NCI-H82 (cell line): ENCODE measurements around the gene AMPD3.
"Not testable (repeated sequence)": the region's sequence is repeated elsewhere in the genome, so short reads cannot be mapped to it uniquely, and the experiment has no call there.

Experiments
- DNase-seq: peaks from one replicate; lab custom pipeline; 2025; lab: John Stamatoyannopoulos, UW

The AMPD3 gene

DNA sequence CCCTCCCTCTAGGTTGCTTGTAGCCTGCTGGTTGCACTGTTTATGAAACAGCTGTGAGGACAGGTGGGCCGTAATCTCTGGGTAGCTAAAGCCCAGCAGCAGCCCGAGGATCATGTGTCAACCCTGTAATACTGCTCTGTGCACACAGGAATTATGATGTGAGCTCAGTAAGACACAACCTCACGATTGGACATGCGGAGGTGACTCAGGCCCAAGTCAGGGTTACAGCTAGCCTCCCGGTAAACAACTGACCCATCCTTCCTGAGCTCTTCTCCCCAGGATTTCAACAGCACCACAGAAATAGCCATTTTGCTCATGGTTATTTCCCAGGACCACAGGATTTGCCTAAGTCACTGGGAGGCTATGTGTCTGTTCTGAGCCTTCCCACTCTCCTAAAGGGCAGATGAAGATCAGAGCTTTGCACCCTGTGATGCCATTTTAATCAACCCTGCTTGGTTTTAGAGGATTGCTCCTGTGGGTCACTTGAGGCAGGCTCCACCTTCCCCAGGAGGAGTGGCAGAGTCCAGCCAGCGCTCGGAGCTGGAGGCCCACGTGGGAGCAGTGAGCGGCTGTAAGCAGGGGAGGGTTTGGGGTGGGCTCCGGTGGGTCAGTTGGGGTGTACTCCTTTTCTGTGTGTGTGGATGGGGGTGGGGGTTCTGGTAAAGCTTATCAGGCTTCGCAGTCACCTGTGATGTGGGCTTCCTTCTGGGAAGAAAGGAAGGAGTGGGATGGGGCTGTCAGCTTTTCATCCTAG, at the start of gene AMPD3:
TSS of gene AMPD3 (plus strand) at position 387 of the 754 bp plus-strand sequence. CDS start 6,256 bp downstream, outside the sequence.
- peak; percentile 94 for DNase-seq

DNA sequence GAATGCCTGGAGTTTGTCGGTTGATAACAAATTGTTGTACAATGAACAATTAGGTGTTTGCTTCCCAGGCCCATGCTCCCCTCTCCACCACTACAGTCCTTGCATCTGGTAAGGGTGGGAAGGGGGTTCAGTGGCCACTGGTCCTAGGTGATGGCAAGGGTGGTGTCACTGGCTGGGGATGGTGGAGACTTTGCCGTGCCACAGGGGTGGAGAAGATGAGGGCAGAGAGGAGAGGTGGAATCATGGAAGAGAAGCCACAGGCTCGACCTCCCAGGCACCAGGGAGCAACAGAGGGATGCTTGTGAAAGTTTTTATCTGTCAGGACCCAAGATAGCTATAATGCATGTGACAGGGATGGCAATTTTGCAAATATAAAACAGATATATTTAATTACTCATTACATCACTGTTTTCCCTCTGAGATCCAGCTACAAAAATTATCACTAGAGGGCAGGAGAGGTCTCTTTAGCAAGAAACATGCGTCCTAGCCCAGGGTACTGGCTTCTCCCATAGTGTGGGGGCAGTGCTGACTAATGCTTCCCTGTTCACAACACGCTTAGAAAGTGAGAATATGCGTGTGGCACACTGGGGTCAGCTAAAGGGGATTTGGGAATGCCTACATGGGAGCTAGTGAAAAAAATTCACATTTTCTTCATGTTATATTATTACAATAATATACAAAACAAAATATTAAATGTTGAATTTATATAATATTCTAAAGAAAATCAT, 49.0 kb upstream of the AMPD3 start:
- peak; percentile 96 for DNase-seq

DNA sequence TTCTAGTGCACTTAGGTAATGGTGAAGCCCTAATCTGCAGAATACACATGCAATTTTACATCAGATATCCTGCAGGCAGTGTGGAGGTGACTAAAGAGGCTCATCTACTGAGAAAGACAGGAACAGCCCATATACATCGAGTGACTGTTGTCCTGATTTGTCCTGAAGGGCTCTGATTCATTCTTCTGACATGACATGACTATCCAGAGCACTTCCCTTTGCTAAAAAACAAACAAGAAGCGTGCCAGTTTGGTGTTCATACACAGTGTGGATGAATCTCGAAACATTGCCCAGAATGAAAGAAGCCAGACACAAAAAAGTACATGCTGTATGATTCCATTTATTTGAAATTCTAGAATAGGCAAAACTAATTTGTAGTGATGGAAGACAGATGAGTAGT, 48.0 kb upstream of the AMPD3 start:
- no peak for DNase-seq

DNA sequence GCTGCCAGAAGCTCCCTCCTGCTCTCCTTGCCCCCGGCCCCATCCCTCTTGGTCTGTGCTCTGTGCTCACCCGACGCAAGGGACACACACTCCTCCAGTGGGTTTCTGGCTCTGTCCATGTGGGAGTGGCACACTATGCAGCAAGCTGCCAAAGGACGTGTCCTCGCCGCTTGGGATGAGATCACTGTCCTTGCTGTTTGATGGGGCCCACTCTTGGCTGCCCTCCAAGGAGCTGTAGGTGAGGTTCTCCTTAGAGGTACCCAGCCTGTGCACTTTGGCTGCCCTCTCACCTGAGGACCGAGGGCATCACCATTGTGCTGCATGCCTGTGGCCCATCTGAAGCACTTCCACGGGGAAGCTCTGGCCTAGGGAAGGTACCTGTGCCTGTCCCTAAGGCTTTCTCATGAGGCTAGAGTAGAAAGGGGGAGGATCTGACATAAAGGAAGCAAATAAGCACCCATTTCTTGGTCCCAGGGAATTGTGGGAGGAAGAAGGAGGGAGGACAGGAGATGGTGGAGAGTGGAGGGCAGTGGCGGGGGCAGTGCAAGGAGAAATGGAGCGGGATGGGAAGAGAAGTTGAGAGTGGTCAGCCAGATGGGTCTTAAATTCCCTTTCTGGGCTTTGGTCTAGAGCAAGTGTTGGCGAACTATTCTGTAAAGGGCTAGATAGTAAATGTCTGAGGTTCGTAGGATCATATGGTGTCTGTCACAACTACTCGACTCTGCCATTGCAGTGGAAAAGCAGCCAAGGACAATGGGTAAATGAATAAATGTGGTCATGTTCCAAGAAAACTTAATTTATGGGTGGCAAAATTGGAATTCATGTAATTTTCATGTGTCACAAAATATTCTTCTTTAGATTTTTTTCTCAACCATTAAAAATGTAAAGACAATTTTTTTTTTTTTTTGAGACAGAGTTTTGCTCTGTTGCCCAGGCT, 47.0 kb upstream of the AMPD3 start:
- DNase-seq = no peak

DNA sequence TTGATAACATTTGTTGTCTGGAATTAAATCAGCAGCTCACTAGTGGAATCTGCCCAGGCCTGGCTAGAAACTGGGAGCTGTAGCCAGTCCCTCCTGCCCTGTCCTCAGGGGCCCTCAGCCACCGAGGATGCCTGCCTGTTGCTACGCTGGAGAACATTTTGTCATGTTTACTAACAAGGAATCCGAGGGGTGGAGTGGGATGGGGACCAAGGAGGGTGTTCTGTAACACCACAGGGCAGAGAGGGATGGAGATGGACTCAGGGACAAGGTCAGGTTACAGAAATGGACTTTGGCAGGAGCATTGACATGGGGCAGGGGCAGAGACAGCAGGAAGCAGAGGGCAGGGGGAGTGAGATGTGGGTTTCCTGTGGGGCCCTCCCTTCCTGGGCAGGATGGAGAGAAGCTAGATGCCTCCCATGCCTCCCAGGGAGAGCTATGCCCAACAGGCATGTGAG, 45.8 kb upstream of the AMPD3 start:
- DNase-seq = no peak

DNA sequence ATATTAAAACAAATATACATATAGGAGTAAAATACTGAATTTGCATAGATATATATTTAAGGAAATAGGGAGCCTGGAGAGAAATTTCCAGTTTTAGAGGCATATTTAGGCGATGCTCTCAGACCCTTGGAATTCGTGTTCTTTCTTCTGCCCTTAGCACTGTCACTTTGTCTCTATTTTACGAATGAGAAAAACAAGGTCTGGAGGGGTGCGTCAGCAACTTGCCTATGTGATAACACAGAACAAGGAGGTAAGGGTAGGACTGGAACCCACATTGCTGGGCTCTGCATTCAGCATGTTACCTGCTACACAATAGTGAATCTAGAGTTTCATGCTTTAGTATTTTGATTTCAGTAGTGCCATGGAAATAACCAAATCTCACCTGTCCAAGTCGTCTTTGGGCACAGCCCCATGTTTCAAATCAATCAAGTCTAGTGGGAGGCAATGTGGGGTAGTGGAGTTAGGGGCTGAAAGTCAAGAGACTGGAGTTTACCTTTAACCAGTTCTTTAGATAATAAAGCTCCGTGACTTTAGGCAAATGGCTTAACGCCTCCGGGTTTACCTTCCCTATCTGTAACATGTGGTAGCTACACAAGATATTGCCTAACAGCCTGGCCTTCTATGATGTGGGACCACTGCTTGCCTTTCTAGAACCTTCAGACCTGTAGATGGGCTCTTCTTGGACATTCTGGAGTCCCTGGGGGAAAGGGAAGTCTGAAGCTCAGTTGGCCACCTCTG, 44.8 kb upstream of the AMPD3 start:
- DNase-seq = no peak

DNA sequence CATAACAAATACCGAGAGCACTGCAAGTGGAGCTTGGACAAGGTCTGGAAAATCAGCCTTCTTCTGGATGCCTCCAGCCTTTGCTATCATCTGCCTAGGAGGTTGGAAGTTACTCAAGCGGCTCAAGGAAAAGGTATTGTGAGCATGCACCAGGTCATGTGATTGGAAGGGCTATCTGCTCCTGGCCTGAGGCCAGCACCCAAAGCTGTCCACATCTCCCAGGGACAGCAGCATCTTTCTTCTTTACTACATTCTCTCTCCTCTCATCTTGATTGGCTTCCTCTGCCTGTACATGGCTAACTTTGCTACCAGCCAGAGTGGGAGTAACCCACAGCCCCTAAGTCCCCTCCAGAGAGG, 44.2 kb upstream of the AMPD3 start:
- no peak for DNase-seq

DNA sequence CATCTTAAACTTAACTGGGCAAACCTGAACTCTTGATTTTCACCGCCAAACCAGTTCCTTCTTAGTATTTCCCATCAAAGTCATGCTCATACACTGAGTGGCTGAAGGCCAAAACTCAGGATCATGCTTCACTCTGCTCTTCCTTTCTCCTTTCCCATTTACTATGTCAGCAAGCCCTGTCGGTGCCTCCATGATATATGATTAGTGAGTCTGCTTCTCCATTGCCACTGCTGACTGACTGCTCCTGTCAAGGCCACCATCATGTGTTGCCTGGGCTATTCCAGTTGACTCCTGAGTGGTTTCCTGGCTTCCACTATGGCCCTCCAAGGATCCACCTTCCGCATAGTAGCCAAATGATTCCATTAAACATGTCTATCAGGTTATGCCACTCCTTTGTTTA, 42.8 kb upstream of the AMPD3 start:
- DNase-seq = no peak

DNA sequence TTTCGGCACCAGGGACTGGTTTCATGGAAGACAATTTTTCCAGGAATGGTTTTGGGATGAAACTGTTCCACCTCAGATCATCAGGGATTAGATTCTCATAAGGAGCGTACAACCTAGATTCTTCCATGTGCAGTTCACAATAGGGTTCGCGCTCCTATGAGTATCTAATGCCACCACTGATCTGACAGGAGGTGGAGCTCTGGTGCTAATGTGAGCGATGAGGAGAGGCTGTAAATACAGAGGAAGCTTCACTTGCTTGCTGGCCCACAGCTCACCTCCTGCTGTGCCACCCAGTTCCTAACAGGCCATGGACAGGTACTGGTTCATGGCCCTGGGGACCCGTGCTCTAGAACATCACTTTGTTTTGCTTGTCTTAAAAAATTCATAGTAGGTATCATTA, 41.8 kb upstream of the AMPD3 start:
- DNase-seq = peak; percentile 71

DNA sequence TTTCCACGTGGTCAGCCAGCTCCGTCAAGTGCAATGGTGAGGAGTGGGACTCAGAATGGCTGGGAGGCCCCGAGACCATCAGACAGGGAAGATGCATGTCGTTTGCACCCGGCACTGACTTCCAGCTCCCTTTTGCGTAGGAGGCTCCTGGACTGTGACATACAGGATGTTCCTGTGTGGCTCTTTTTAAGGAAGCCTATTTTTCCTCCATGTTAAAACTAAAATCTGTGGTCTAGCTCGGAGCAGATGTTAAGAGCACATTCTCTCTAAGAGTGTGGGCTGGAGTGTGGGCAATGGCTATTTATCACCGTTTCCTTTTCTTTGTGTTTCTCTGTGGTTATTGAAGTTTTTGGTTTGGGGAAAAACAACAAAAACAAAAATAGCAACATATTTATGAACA, 40.9 kb upstream of the AMPD3 start:
- no peak for DNase-seq

DNA sequence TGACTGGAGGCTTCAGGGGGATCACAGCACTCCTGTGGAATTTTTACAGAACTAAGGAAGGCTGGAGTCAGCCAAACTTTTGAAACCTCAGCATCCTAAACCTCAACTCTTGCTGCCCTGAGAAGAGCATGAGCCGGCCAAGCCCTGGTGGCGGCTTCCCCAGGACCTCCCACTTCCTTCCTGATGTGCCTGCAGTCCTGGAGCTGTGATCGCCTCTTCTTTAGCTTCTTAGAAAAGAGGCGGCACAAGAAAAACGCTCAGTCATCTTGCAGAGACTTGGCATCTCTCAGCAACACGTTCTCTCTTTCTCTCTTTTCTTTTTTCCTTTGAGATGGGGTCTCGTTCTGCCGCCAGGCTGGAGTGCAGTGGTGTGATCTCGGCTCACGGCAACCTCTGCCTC, 40.4 kb upstream of the AMPD3 start:
- DNase-seq = no peak

DNA sequence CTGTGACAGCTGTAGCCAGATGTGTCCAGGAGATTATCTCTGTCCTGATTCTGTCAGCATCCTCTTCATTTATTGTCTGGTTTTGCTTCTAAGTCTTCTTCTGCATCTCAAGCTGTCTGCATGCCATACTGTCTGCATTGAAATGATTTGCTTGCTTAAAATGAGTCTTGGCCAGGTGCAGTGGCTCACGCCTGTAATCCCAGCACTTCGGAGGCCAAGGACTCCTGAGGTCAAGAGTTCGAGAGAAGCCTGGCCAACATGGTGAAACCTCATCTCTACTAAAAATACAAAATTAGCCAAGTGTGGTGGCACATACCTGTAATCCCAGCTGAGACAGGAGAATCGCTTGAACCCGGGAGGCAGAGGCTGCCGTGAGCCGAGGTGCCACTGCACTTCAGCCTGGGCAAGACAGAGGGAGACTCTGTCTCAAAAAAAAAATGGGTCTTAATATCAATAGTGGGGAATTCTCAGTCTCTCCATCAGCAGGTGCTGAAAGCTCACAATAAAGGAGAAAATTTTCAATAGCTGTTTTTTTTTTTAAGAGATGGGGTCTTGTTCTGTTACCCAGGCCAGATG, 39.2 kb upstream of the AMPD3 start:
- peak; percentile 17 for DNase-seq

DNA sequence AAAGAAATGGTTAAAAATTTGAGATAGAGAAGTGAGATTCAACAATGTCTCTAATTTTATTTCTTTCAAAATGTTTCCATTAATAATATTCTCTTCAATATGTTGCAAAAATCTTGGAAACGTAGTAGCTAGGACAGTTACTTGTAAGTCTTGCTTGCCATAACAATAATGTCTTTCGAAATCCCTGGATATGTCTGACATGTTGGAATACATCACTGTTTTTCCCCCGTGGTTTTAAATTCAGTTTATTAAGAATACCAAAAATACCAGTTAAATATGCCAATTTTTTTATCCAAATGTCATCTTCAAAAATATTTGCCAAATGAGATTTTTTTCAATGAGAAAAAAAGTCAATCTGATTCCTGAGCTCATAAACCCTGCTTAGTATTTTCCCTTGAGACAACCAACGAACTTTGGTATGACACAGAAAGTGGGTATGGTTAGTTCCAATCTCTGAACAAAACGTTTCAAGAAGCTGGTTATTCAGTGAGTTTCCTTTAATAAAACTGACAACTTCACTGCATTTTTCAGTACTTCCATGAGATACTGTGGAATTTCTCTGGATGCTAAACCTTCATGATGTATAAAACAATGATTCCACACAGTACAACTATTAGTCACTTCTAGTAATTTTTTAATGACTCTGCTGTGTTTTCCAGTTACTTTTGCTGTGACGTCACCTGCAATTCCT, 36.7 kb upstream of the AMPD3 start:
- DNase-seq = no peak

DNA sequence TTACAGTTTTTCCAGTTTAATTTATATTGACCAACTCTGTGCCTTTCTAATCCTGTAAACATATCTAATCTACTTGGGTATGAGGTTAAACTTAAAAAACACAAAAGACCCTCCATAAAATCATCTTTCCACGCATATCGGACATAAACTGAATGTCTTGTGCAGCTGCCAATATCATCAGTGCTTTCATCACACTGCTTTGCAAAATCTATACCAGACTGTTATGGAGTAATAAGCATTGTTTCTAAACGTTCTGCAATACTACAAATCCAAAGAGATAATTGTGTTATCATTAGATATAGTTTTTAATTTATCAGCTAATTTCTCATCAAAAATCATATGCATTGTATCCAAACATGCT, 36.1 kb upstream of the AMPD3 start:
- DNase-seq = no peak

DNA sequence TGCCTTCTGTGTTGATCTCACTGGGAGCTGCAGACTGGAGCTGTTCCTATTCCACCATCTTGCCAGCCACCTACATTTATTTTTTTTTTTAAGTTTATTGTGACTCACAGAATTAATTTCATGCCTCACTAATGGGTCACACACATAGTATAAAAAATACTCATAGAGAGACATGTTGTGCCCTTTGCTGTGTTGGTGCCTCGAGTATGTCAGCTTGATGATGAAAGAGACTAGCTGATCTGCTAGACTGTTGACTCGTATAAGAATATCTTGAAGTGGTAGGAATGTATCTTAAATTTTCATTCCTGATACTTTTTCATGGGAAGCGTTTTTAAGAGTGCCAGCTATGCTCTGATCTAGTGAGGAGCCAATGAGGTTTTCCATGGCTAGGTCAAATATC, 28.6 kb upstream of the AMPD3 start:
- no peak for DNase-seq

DNA sequence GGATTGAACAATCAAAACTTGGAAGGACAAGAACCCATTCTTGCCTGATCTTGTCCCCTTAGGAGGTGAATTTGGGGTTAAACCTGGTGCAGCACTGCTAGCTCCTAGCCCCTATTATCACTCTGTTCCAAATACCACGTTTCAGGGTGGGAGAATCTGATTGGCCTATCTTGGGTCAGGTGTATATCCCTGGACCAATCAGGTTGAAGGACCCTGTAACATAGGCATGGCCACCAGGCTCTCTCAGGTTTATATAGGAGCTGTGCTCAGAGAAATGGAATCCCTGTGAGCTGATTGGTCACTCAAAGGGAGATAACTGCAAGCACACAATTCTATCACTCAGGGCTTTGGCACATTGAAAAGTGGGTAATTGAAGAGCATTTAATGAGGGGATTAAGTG, 26.6 kb upstream of the AMPD3 start:
- DNase-seq = peak; percentile 70

DNA sequence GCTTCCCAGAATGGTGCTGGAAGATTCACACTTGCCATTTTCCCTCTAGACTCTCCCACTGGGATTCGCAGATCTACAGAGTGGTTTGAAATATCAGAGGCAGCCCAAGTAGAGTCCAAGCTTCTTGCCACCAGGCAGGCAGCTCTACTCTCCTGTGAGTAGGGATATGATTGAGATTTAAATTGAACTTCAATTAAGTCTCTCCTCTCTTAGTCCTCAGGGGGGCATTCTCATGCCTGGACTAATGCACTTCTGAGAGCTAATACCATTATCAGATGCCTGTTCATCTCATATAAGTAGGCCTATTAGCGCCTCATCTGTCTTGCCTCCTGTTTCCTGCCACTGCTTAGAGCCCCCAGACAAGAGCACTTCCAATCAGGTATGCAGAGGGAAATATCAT, 25.5 kb upstream of the AMPD3 start:
- DNase-seq = peak; percentile 98

DNA sequence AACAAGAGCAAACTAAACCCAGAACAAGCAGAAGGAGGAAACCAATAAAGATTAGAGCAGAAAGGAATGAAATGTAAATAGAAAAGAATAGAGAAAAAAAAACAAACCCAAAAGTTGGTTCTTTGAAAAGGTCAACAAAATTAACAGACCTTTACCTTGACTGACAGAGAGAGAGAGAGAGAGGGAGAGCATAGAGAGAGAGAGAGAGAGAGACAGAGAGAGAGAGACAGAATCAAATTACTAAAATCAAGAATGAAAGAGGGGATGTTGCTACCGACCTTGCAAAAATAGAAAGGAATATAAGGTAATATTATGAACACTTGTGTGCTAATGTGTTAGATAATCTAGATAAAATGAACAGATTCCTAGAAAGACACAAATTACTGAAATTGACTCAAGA, 22.6 kb upstream of the AMPD3 start:
- no peak for DNase-seq

DNA sequence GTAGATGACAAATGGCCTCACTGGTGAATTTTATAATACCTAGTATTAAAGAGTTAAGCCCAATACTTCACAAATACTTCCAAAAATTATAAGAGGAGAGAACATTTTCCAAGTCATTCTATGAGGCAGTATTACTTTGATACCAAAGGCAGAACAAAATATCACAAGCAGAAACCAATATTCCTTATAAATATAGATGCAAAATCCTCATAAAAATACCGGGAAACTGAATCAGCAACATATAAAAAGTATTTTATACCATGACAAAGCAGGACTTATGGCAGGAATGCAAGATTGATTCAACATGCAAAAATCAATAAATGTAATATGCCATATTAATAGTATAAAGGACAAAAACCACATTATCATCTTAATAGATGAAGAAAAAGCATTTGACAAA, 22.1 kb upstream of the AMPD3 start:
- no peak for DNase-seq

DNA sequence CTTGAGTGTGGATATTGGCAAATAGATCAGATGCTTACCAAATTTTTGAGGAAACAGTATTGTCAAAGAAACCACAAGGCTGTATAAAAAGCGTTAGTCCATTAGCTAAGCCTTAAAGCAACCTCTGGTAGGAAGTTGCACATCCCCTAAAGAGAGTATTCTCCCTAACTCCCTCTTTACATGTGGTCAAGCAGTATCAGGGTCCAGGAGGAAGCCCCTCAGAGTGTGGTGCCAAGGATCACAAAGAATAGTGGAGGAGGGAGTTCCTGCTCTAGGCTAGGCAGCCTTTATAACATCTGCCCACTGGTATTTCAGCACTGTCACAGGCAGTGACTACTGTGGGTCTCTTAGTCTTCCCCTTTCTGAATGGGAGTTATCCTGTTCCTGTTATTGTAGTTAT, 18.8 kb upstream of the AMPD3 start:
- no peak for DNase-seq

DNA sequence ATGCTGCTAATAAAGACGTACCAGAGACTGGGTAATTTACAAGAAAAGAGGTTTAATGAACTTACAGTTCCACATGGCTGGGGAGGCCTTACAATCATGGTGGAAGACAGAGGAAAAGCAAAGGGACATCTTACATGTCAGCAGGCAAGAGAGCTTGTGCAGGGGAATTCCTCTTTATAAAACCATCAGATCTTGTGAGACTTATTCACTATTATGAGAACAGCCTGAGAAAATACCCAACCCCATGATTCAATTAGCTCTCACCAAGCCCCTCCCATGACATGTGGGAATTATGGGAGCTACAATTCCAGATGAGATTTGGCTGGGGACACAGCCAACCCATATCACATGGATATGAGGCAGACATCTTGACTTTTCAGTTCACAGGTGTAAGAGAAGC, 18.4 kb upstream of the AMPD3 start:
- DNase-seq = not testable (repeated sequence)
